Tibial nerve (tissue), 3 donors: ENCODE measurements around the gene ICAM5.

Experiments
- POLR2A ChIP-seq, 2 donors: fragments of 450-650 bp; IDR thresholded peaks; one replicate each; pipeline ENCODE4 v1.6.1; 2017; ENCODE audit warnings: antibody characterized with exemption in 2 of 2, mild to moderate bottlenecking in 2 of 2, moderate library complexity in 2 of 2
- TF ChIP-seq, protein P1 (sequence below), 5 experiments: fragments of 200-600 bp in 3 of 5; fragments of 450-650 bp in 2 of 5; sonication (generic) in 3 of 5; IDR thresholded peaks; one replicate each; pipeline ENCODE4 v1.5.1; 2016 to 2019; ENCODE audit warnings: antibody characterized with exemption in 5 of 5, mild to moderate bottlenecking in 3 of 5, moderate library complexity in 2 of 5

DNA sequence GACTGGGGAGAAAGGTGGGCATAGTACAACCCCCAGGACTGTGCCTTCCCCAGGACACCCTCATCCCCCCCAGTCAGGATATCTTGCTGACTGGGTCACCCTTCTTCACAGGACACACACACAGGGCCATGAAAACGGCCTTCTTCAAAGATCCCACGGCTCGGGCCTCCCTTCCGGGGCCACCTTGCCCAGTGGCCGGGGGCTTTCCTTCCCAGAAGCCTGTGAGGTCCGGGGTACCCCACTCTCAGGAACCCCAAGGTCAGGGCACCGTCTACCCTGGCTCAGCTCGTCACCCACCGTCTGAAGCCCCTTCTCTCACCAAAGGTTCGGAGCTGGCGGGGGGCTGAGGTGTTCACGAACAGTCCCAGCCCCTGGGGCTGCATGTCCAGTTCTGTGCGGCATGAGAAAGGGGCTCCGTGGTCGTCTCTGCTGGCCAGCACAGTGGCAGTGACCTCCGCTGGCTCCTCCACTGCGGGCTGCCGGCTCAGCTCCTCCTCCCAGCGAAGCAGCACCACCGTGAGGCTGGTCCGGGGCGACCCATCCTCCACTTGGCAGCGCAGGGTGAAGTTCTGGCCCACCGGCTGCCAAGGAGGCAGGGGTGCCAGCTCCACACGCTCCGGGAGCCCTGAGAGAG lies 45.7 kb downstream of the ICAM5 start:
- TF ChIP-seq, protein P1, sequence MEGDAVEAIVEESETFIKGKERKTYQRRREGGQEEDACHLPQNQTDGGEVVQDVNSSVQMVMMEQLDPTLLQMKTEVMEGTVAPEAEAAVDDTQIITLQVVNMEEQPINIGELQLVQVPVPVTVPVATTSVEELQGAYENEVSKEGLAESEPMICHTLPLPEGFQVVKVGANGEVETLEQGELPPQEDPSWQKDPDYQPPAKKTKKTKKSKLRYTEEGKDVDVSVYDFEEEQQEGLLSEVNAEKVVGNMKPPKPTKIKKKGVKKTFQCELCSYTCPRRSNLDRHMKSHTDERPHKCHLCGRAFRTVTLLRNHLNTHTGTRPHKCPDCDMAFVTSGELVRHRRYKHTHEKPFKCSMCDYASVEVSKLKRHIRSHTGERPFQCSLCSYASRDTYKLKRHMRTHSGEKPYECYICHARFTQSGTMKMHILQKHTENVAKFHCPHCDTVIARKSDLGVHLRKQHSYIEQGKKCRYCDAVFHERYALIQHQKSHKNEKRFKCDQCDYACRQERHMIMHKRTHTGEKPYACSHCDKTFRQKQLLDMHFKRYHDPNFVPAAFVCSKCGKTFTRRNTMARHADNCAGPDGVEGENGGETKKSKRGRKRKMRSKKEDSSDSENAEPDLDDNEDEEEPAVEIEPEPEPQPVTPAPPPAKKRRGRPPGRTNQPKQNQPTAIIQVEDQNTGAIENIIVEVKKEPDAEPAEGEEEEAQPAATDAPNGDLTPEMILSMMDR (IDR thresholded peaks at IDR 0.05) = no peak
- TF ChIP-seq POLR2A (IDR thresholded peaks at IDR 0.05) = no peak
